Omental fat pad (tissue), 4 donors: ENCODE results near the gene MFRP. TPM values are rescaled to one million over a fixed set of nuclear protein-coding genes. Genes with fewer than 3 reads are reported as not detected.
A peak's percentile ranks its signal among the peaks of the same experiment; 100 is the strongest.

Experiments
- ATAC-seq: fragments of 150-250 bp; one replicate; pipeline ENCODE4 v1.9.1; 2016; ENCODE audit warnings: mild to moderate bottlenecking, moderate library complexity; ENCODE audit not compliant: low FRiP score
- DNase-seq: peaks from one replicate; pipeline ENCODE4 v3.0.0-alpha.2; 2019; ENCODE audit warnings: low spot score
- CTCF ChIP-seq, 3 donors: fragments of 450-650 bp; IDR thresholded peaks; one replicate each; pipeline ENCODE4 v1.5.1; 2016 to 2017; ENCODE audit warnings: antibody characterized with exemption in 3 of 3, mild to moderate bottlenecking in 3 of 3, moderate library complexity in 2 of 3
- total RNA-seq, 4 donors: library from RNA; depleted of rRNA; stranded (reverse); fragments of >200 nt; gene quantifications; one replicate each; pipeline ENCODE4 v1.1.0, GENCODE V29; 2016

The MFRP gene
- total RNA-seq, 4 donors from 2014 or later, result not detected

DNA sequence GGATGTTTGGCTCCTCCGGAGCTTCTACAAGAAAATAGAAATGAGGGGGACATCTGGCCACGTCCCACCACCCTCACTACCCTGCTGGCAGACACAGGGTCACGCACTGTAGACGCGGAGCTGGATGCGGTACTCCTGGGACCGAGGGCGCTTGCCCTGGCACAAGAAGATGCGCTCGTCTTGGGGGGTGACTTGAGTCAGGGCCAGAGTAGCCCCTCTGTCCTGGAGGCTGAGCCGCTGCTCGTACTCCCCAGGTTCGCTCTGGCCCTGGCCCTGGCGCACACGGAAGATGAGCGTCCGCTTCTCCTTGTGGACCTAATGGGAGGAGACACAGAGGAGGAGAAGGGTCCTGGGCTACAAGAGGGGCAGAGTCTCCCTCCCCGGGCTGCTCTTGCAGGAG lies 31.8 kb downstream of the MFRP start:
- no peak for TF ChIP-seq CTCF (IDR thresholded peaks at IDR 0.05)
- ATAC-seq (no peak), DNase-seq (no peak)

DNA sequence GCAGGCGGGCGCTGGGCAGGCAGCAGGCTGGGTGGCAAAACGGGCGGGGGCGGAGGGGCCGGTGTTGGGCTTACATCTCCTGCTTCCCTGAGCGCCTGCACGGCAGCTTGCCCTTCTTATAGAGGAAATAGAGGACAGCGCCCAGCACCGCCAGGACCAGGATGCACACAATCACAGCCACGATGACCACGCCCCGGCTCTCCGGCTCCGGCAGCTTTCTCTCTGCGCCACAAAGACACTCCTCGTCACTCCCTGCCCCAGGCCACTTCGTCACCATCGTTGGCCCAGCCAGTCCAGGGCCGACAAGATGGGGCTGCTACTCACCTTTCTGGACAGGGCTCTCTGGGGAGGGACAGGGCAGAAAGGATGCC lies 35.8 kb downstream of the MFRP start:
- TF ChIP-seq CTCF (IDR thresholded peaks at IDR 0.05), result no peak
- DNase-seq (no peak), ATAC-seq (no peak)

DNA sequence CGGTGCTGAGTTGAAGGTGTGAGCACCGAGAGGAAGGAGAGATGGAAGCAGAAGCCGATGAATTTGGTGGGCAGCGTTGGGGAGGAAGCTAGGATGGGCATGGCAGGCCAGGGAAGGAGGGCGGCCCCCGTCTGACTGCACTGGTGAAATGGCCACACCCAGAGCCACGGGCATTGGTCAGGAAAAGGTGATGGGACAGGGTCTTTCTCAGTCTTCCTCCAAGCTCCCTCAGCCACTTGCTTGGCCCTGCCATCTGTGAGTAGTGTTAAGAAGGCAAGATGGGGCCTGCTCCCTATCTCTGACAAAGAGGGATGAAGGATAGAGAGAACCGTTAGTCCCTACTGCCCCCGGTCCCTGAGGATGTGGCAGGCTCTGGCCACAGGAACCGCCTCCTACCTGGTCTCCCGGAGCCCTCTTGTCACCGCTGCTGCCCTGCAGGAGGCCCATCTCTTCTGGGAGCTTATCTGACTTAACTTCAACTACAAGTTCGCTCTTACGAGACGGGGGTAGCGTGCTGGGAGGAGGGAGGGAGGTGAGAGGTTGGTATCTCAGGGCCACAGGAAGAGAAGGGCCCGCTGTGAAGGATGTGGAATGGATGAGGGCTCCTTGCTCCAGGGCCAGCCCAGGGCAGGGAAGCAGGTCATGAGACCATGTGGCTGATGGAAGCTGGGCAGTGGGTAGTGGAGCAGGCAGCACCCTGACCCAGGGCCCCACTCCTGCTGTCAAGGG lies 36.4 kb downstream of the MFRP start:
- ATAC-seq, result no peak
- no peak for DNase-seq
- no peak for TF ChIP-seq CTCF (IDR thresholded peaks at IDR 0.05)

DNA sequence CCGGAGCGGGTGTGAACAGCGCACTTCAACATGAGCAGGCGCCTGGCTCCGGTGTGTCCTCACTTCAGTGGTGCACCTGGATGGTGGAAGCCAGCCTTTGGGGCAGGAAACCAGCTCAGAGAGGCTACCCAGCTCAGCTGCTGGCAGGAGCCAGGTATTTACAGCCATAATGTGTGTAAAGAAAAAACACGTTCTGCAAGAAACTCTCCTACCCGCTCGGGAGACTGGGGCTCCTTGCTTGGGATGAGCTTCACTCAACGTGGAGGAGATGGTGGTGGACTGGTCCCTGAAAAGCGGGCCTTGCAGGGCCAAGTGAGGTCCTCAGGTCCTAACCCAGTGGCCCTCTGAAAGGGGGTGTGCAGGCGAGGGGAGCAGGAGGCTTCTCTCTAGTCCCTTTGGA lies 37.1 kb downstream of the MFRP start:
- ATAC-seq, result no peak
- DNase-seq, result no peak

GRCh38 chr11:119307974-119308373 lies 38.5 kb downstream of the MFRP start:
- no peak for DNase-seq
- no peak for TF ChIP-seq CTCF (IDR thresholded peaks at IDR 0.05)
- no peak for ATAC-seq

More for the DNA sequence above, 37.1 kb downstream of the MFRP start:
- TF ChIP-seq CTCF (IDR thresholded peaks at IDR 0.05), result no peak

- TF ChIP-seq CTCF (IDR thresholded peaks at IDR 0.05), result no peak
- ATAC-seq, result no peak
Observed at GRCh38 chr11:119307219-119307618, 39.3 kb downstream of the MFRP start.

DNA sequence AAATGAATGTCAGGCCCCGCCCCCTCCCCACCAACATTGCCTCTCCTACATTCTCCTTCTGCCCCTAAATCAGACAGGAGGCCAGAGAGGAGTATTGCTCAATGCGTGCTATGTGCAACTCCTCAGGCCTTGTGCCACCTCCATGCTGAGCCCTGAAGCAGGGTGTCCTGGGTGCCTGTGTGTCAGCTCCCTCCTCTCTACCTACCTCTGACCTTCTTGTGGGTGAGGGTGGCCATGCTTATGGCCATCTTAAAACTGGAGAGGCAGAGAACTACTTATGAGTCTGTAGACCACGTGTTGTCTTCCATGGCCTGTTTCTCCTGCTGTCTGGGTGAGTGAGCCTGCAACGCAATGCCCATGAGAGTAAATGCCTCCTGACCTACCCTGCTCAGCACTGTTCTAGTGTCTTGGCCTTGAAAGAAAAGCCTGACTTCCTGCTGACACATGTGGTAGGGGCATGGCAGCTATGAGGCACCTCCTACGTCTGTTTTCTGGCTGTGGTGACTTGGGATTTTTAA lies 40.1 kb downstream of the MFRP start:
- no peak for TF ChIP-seq CTCF (IDR thresholded peaks at IDR 0.05)
- no peak for DNase-seq
- peak; percentile 52 for ATAC-seq

More at GRCh38 chr11:119307219-119307618, 39.3 kb downstream of the MFRP start:
- DNase-seq, result no peak
